ENCODE results near the gene GRIK4. TPM values are rescaled to one million over a fixed set of nuclear protein-coding genes. Genes with fewer than 3 reads are reported as not detected.

GRIK4 gene
- total and polyA plus RNA-seq, 8 donors = 0.06 to 0.31 TPM; not detected in 6

GRCh38 chr11:120919566-120919965 is 408.0 kb downstream of the GRIK4 start:
- Histone ChIP-seq H3K9me3 (no peaks in the 10 kb centered on the region), H3K4me3 (no peak overlapping the region), H3K27ac (no peak overlapping the region), H3K36me3 (no peaks in the 10 kb centered on the region), H3K27me3 (peaks cover 0 to 20% (median 0%) of the 10 kb centered on the region in 3 donors), H3K4me1 (no peaks in the 10 kb centered on the region)
- no peak for TF ChIP-seq EP300 (IDR thresholded peaks at IDR 0.05)
- WGBS, 5 donors = 60 to 72% (median 64%) methylated on average over 5 of the region's 5 CpGs
- intact Hi-C loops (cut with DNase I; ENCODE audit: low total_unique reads) = no loop called here
- DNase-seq = no peak

- Histone ChIP-seq H3K27me3 (no peaks in the 10 kb centered on the region), H3K9me3 (no peaks in the 10 kb centered on the region), H3K4me1 (no peaks in the 10 kb centered on the region), H3K27ac (no peak overlapping the region), H3K36me3 (no peaks in the 10 kb centered on the region), H3K4me3 (no peak overlapping the region)
- DNase-seq = no peak
- WGBS, 5 donors = 81 to 82% (median 82%) methylated on average over 9 of the region's 9 CpGs
- intact Hi-C loops (cut with DNase I; ENCODE audit: low total_unique reads) = no loop called here
- no peak for TF ChIP-seq CTCF (IDR thresholded peaks at IDR 0.05)
- TF ChIP-seq EP300 (IDR thresholded peaks at IDR 0.05) = no peak
- TF ChIP-seq POLR2A (IDR thresholded peaks at IDR 0.05) = no peak
- no peak for TF ChIP-seq POLR2AphosphoS5 (IDR thresholded peaks at IDR 0.05)
Measured at GRCh38 chr11:120923866-120924508, 412.4 kb downstream of the GRIK4 start.

- Histone ChIP-seq H3K4me3 (no peak overlapping the region), H3K27ac (no peak overlapping the region), H3K27me3 (no peaks in the 10 kb centered on the region), H3K9me3 (no peaks in the 10 kb centered on the region), H3K36me3 (no peaks in the 10 kb centered on the region), H3K4me1 (no peaks in the 10 kb centered on the region)
- WGBS, 5 donors = 91 to 96% (median 94%) methylated on average over 2 of the region's 2 CpGs
- DNase-seq = no peak
- intact Hi-C loops (cut with DNase I; ENCODE audit: low total_unique reads) = no loop called here
- TF ChIP-seq POLR2AphosphoS5 (IDR thresholded peaks at IDR 0.05) (no peak), EP300 (IDR thresholded peaks at IDR 0.05) (no peak), POLR2A (IDR thresholded peaks at IDR 0.05) (no peak), CTCF (IDR thresholded peaks at IDR 0.05) (no peak)
Measured at GRCh38 chr11:120925944-120926343, 414.4 kb downstream of the GRIK4 start.

GRCh38 chr11:120928627-120929026 is 417.1 kb downstream of the GRIK4 start:
- 79 to 85% (median 81%) methylated on average over 12 to 14 of the region's 14 CpGs for WGBS, 5 donors
- Histone ChIP-seq H3K36me3 (no peaks in the 10 kb centered on the region), H3K4me3 (no peak overlapping the region), H3K4me1 (no peaks in the 10 kb centered on the region), H3K27ac (no peak overlapping the region), H3K27me3 (peaks cover 0 to 3% (median 0%) of the 10 kb centered on the region in 3 donors), H3K9me3 (no peaks in the 10 kb centered on the region)
- intact Hi-C loops (cut with DNase I; ENCODE audit: low total_unique reads) = no loop called here
- no peak for TF ChIP-seq POLR2AphosphoS5 (IDR thresholded peaks at IDR 0.05)
- no peak for TF ChIP-seq POLR2A (IDR thresholded peaks at IDR 0.05)
- no peak for TF ChIP-seq CTCF (IDR thresholded peaks at IDR 0.05)
- DNase-seq = no peak

GRCh38 chr11:120929090-120929489 is 417.5 kb downstream of the GRIK4 start:
- WGBS, 5 donors = 82 to 92% (median 90%) methylated on average over 11 of the region's 11 CpGs
- TF ChIP-seq POLR2A (IDR thresholded peaks at IDR 0.05) (no peak), CTCF (IDR thresholded peaks at IDR 0.05) (no peak), POLR2AphosphoS5 (IDR thresholded peaks at IDR 0.05) (no peak), EP300 (IDR thresholded peaks at IDR 0.05) (no peak)
- Histone ChIP-seq H3K36me3 (no peaks in the 10 kb centered on the region), H3K27ac (no peak overlapping the region), H3K27me3 (peaks cover 0 to 7% (median 0%) of the 10 kb centered on the region in 3 donors), H3K4me1 (no peaks in the 10 kb centered on the region), H3K9me3 (no peaks in the 10 kb centered on the region), H3K4me3 (no peak overlapping the region)
- no peak for DNase-seq
- intact Hi-C loops (cut with DNase I; ENCODE audit: low total_unique reads) = no loop called here
